ENCODE data around the gene CEMIP. TPM values are rescaled to one million over a fixed set of nuclear protein-coding genes. Genes with fewer than 3 reads are reported as not detected.

CEMIP gene
- total and polyA plus RNA-seq, 2 experiments from 2014 or later: 0.27 to 2.1 TPM

DNA sequence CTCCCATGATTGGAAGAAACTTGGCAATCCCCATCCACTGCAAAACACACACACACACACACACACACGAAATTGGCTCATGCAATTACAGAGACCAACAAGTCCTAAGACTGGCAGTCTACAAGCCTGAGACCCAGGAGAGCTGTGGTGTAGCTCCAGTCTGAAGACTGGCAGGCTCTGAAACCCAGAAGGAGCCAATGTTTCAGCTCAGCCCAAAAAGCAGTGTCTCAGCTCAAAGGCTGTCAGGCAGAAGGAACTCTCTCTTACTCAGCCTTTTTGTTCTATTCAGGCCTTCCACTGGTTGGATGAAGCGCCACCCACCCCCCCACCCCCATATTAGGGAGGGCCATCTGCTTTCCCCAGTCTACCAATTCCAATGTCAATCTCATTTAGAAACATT lies 178.4 kb downstream of the CEMIP start (continued):
- TF ChIP-seq, protein P1, sequence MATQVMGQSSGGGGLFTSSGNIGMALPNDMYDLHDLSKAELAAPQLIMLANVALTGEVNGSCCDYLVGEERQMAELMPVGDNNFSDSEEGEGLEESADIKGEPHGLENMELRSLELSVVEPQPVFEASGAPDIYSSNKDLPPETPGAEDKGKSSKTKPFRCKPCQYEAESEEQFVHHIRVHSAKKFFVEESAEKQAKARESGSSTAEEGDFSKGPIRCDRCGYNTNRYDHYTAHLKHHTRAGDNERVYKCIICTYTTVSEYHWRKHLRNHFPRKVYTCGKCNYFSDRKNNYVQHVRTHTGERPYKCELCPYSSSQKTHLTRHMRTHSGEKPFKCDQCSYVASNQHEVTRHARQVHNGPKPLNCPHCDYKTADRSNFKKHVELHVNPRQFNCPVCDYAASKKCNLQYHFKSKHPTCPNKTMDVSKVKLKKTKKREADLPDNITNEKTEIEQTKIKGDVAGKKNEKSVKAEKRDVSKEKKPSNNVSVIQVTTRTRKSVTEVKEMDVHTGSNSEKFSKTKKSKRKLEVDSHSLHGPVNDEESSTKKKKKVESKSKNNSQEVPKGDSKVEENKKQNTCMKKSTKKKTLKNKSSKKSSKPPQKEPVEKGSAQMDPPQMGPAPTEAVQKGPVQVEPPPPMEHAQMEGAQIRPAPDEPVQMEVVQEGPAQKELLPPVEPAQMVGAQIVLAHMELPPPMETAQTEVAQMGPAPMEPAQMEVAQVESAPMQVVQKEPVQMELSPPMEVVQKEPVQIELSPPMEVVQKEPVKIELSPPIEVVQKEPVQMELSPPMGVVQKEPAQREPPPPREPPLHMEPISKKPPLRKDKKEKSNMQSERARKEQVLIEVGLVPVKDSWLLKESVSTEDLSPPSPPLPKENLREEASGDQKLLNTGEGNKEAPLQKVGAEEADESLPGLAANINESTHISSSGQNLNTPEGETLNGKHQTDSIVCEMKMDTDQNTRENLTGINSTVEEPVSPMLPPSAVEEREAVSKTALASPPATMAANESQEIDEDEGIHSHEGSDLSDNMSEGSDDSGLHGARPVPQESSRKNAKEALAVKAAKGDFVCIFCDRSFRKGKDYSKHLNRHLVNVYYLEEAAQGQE (IDR thresholded peaks at IDR 0.05; ENCODE audit: unreplicated experiment): no peak
- TF ChIP-seq NANOG (IDR thresholded peaks at IDR 0.05; ENCODE audit: borderline replicate concordance) (no peak), JUNB (IDR thresholded peaks at IDR 0.05; ENCODE audit: unreplicated experiment) (no peak), EZH2phosphoT487 (IDR thresholded peaks at IDR 0.05; ENCODE audit: unreplicated experiment) (no peak), STAT1 (IDR thresholded peaks at IDR 0.05; ENCODE audit: unreplicated experiment) (no peak), ZNF114 (CRISPR knock-in tag; IDR thresholded peaks at IDR 0.05) (no peak), CREB1 (CRISPR knock-in tag; IDR thresholded peaks at IDR 0.05; ENCODE audit: low read depth) (no peak)
- TF ChIP-seq, protein P2, sequence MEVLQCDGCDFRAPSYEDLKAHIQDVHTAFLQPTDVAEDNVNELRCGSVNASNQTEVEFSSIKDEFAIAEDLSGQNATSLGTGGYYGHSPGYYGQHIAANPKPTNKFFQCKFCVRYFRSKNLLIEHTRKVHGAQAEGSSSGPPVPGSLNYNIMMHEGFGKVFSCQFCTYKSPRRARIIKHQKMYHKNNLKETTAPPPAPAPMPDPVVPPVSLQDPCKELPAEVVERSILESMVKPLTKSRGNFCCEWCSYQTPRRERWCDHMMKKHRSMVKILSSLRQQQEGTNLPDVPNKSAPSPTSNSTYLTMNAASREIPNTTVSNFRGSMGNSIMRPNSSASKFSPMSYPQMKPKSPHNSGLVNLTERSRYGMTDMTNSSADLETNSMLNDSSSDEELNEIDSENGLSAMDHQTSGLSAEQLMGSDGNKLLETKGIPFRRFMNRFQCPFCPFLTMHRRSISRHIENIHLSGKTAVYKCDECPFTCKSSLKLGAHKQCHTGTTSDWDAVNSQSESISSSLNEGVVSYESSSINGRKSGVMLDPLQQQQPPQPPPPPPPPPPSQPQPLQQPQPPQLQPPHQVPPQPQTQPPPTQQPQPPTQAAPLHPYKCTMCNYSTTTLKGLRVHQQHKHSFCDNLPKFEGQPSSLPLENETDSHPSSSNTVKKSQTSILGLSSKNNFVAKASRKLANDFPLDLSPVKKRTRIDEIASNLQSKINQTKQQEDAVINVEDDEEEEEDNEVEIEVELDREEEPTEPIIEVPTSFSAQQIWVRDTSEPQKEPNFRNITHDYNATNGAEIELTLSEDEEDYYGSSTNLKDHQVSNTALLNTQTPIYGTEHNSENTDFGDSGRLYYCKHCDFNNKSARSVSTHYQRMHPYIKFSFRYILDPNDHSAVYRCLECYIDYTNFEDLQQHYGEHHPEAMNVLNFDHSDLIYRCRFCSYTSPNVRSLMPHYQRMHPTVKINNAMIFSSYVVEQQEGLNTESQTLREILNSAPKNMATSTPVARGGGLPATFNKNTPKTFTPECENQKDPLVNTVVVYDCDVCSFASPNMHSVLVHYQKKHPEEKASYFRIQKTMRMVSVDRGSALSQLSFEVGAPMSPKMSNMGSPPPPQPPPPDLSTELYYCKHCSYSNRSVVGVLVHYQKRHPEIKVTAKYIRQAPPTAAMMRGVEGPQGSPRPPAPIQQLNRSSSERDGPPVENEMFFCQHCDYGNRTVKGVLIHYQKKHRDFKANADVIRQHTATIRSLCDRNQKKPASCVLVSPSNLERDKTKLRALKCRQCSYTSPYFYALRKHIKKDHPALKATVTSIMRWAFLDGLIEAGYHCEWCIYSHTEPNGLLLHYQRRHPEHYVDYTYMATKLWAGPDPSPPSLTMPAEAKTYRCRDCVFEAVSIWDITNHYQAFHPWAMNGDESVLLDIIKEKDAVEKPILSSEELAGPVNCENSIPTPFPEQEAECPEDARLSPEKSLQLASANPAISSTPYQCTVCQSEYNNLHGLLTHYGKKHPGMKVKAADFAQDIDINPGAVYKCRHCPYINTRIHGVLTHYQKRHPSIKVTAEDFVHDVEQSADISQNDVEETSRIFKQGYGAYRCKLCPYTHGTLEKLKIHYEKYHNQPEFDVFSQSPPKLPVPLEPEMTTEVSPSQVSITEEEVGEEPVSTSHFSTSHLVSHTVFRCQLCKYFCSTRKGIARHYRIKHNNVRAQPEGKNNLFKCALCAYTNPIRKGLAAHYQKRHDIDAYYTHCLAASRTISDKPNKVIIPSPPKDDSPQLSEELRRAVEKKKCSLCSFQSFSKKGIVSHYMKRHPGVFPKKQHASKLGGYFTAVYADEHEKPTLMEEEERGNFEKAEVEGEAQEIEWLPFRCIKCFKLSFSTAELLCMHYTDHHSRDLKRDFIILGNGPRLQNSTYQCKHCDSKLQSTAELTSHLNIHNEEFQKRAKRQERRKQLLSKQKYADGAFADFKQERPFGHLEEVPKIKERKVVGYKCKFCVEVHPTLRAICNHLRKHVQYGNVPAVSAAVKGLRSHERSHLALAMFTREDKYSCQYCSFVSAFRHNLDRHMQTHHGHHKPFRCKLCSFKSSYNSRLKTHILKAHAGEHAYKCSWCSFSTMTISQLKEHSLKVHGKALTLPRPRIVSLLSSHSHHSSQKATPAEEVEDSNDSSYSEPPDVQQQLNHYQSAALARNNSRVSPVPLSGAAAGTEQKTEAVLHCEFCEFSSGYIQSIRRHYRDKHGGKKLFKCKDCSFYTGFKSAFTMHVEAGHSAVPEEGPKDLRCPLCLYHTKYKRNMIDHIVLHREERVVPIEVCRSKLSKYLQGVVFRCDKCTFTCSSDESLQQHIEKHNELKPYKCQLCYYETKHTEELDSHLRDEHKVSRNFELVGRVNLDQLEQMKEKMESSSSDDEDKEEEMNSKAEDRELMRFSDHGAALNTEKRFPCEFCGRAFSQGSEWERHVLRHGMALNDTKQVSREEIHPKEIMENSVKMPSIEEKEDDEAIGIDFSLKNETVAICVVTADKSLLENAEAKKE (CRISPR knock-in tag; IDR thresholded peaks at IDR 0.05): no peak
